ENCODE measurements around the gene PDE11A. TPM values are rescaled to one million over a fixed set of nuclear protein-coding genes. Genes with fewer than 3 reads are reported as not detected.

Gene PDE11A
- total and polyA plus RNA-seq, 2 of the 13 experiments (the other 11 are each of a cell fraction or from before 2014, with no cell fraction given), result 1.2 to 1.7 TPM

DNA sequence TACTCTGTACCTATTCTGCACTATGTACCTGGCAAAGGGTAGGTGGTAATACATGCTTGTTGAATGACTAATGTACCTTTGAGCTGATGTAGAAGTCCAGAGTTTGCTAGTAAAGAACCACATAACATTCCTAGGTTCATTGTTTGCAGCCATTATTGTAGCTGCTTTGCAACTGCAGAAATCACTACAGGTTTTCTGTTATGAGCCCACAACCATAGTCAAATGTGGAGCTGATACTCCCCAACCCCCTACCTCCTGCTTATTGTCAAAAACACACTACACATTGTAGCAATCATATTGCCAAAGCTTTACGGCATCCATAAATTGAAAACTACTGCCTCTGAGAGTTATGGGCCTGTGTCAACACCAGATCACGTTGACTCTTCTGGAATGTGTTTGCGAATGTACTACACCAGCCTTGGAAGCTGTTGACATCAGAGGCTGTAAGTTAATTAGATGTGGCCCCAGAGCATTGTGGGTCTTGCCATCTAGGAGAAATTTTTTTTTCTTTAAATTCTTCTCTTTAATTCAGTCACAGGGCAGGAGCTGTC is 493.0 kb downstream of the PDE11A start (continued):
- TF ChIP-seq, protein P1, sequence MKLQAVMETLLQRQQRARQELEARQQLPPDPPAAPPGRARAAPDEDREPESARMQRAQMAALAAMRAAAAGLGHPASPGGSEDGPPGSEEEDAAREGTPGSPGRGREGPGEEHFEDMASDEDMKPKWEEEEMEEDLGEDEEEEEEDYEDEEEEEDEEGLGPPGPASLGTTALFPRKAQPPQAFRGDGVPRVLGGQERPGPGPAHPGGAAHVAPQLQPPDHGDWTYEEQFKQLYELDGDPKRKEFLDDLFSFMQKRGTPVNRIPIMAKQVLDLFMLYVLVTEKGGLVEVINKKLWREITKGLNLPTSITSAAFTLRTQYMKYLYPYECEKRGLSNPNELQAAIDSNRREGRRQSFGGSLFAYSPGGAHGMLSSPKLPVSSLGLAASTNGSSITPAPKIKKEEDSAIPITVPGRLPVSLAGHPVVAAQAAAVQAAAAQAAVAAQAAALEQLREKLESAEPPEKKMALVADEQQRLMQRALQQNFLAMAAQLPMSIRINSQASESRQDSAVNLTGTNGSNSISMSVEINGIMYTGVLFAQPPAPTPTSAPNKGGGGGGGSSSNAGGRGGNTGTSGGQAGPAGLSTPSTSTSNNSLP (IDR thresholded peaks at IDR 0.05; ENCODE audit: low read depth, low read length), result peak; percentile 18; the same call in 1 of the 2 replicates
- TF ChIP-seq HNF4G (IDR thresholded peaks at IDR 0.05; ENCODE audit: borderline replicate concordance, low read depth, low read length) (peak; percentile 78; the same call in 1 of the 2 replicates), HNF4G (CRISPR knock-in tag; IDR thresholded peaks at IDR 0.05; ENCODE audit: borderline replicate concordance, low read depth) (no peak), JUND (CRISPR knock-in tag; IDR thresholded peaks at IDR 0.05) (0 out of 2 replicates have a peak, but pooled peaks have one; percentile 27), HCFC1 (IDR thresholded peaks at IDR 0.05; ENCODE audit: low read depth, low read length) (no peak), GATA4 (IDR thresholded peaks at IDR 0.05; ENCODE audit: borderline replicate concordance, low read depth) (no peak), KDM1A (CRISPR knock-in tag; IDR thresholded peaks at IDR 0.05) (no peak), ELF3 (CRISPR knock-in tag; IDR thresholded peaks at IDR 0.05) (0 out of 2 replicates have a peak, but pooled peaks have one; percentile 30), ZNF629 (CRISPR knock-in tag; conservative IDR thresholded peaks at IDR 0.05) (peak; percentile 76), ASH2L (IDR thresholded peaks at IDR 0.05; ENCODE audit: insufficient read length, low read depth, low read length) (peak; percentile 99), CENPT (CRISPR knock-in tag; IDR thresholded peaks at IDR 0.05; ENCODE audit: low read depth) (no peak), FOXA3 (CRISPR knock-in tag; IDR thresholded peaks at IDR 0.05) (peak; percentile 88), ZFP90 (CRISPR knock-in tag; IDR thresholded peaks at IDR 0.05; ENCODE audit: borderline replicate concordance) (no peak), HMG20A (CRISPR knock-in tag; IDR thresholded peaks at IDR 0.05; ENCODE audit: borderline replicate concordance) (no peak), ZNF451 (CRISPR knock-in tag; IDR thresholded peaks at IDR 0.05) (no peak), KDM6A (CRISPR knock-in tag; IDR thresholded peaks at IDR 0.05; ENCODE audit: low read depth) (0 out of 2 replicates have a peak, but pooled peaks have one; percentile 11), ZFP36L2 (CRISPR knock-in tag; IDR thresholded peaks at IDR 0.05) (no peak)
- TF ChIP-seq, protein P2, sequence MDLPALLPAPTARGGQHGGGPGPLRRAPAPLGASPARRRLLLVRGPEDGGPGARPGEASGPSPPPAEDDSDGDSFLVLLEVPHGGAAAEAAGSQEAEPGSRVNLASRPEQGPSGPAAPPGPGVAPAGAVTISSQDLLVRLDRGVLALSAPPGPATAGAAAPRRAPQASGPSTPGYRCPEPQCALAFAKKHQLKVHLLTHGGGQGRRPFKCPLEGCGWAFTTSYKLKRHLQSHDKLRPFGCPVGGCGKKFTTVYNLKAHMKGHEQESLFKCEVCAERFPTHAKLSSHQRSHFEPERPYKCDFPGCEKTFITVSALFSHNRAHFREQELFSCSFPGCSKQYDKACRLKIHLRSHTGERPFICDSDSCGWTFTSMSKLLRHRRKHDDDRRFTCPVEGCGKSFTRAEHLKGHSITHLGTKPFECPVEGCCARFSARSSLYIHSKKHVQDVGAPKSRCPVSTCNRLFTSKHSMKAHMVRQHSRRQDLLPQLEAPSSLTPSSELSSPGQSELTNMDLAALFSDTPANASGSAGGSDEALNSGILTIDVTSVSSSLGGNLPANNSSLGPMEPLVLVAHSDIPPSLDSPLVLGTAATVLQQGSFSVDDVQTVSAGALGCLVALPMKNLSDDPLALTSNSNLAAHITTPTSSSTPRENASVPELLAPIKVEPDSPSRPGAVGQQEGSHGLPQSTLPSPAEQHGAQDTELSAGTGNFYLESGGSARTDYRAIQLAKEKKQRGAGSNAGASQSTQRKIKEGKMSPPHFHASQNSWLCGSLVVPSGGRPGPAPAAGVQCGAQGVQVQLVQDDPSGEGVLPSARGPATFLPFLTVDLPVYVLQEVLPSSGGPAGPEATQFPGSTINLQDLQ (CRISPR knock-in tag; IDR thresholded peaks at IDR 0.05), result no peak
- TF ChIP-seq, protein P3, sequence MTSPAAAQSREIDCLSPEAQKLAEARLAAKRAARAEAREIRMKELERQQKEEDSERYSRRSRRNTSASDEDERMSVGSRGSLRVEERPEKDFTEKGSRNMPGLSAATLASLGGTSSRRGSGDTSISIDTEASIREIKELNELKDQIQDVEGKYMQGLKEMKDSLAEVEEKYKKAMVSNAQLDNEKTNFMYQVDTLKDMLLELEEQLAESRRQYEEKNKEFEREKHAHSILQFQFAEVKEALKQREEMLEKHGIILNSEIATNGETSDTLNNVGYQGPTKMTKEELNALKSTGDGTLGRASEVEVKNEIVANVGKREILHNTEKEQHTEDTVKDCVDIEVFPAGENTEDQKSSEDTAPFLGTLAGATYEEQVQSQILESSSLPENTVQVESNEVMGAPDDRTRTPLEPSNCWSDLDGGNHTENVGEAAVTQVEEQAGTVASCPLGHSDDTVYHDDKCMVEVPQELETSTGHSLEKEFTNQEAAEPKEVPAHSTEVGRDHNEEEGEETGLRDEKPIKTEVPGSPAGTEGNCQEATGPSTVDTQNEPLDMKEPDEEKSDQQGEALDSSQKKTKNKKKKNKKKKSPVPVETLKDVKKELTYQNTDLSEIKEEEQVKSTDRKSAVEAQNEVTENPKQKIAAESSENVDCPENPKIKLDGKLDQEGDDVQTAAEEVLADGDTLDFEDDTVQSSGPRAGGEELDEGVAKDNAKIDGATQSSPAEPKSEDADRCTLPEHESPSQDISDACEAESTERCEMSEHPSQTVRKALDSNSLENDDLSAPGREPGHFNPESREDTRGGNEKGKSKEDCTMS (CRISPR knock-in tag; conservative IDR thresholded peaks at IDR 0.05), result no peak
- TF ChIP-seq, protein P4, sequence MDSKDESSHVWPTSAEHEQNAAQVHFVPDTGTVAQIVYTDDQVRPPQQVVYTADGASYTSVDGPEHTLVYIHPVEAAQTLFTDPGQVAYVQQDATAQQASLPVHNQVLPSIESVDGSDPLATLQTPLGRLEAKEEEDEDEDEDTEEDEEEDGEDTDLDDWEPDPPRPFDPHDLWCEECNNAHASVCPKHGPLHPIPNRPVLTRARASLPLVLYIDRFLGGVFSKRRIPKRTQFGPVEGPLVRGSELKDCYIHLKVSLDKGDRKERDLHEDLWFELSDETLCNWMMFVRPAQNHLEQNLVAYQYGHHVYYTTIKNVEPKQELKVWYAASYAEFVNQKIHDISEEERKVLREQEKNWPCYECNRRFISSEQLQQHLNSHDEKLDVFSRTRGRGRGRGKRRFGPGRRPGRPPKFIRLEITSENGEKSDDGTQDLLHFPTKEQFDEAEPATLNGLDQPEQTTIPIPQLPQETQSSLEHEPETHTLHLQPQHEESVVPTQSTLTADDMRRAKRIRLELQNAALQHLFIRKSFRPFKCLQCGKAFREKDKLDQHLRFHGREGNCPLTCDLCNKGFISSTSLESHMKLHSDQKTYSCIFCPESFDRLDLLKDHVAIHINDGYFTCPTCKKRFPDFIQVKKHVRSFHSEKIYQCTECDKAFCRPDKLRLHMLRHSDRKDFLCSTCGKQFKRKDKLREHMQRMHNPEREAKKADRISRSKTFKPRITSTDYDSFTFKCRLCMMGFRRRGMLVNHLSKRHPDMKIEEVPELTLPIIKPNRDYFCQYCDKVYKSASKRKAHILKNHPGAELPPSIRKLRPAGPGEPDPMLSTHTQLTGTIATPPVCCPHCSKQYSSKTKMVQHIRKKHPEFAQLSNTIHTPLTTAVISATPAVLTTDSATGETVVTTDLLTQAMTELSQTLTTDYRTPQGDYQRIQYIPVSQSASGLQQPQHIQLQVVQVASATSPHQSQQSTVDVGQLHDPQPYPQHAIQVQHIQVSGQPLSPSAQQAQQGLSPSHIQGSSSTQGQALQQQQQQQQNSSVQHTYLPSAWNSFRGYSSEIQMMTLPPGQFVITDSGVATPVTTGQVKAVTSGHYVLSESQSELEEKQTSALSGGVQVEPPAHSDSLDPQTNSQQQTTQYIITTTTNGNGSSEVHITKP (CRISPR knock-in tag; IDR thresholded peaks at IDR 0.05; ENCODE audit: low read depth), result no peak
